LNCaP clone FGC (cell line): Measurements from ENCODE around the gene ACOT7.
A peak's percentile ranks its signal among the peaks of the same experiment; 100 is the strongest.
"Not testable (repeated sequence)": the region's sequence is repeated elsewhere in the genome, so short reads cannot be mapped to it uniquely, and the experiment has no call there.

Experiments used
- DNase-seq: peaks from one replicate; pipeline ENCODE4 v3.0.0-alpha.2; 2011; ENCODE audit warnings: low read depth
- H3K4me3 ChIP-seq: 2 replicates; pipeline ENCODE4 v1.5.1; 2011; ENCODE audit warnings: mild to moderate bottlenecking, low read depth, low read length, control low read depth
- CTCF ChIP-seq: IDR thresholded peaks from 2 replicates; pipeline ENCODE4 v1.5.1; 2012; ENCODE audit warnings: mild to moderate bottlenecking; ENCODE audit not compliant: control insufficient read depth, insufficient read depth; ENCODE audit errors: extremely low read depth

The ACOT7 gene

GRCh38 chr1:6435129-6435528, 41.6 kb upstream of the ACOT7 start:
- no peak overlapping the region for H3K4me3 ChIP-seq
- no peak for TF ChIP-seq CTCF
- DNase-seq: no peak

- no peak for TF ChIP-seq CTCF
- no peak for DNase-seq
These were observed 40.6 kb upstream of the ACOT7 start for GRCh38 chr1:6434186-6434585.

GRCh38 chr1:6431645-6432579, 38.3 kb upstream of the ACOT7 start:
- DNase-seq, H3K4me3 ChIP-seq: not testable (repeated sequence)

More at GRCh38 chr1:6434186-6434585, 40.6 kb upstream of the ACOT7 start:
- no peak overlapping the region for H3K4me3 ChIP-seq

GRCh38 chr1:6429660-6430411, 36.3 kb upstream of the ACOT7 start:
- DNase-seq, H3K4me3 ChIP-seq: not testable (repeated sequence)

- H3K4me3 ChIP-seq, DNase-seq: not testable (repeated sequence)
These were observed 34.9 kb upstream of the ACOT7 start for GRCh38 chr1:6428453-6428852.

GRCh38 chr1:6427441-6428390, 34.1 kb upstream of the ACOT7 start:
- DNase-seq: peak; percentile 55
- TF ChIP-seq CTCF: no peak
- no peak overlapping the region for H3K4me3 ChIP-seq

GRCh38 chr1:6426972-6427350, 33.4 kb upstream of the ACOT7 start:
- no peak for TF ChIP-seq CTCF
- H3K4me3 ChIP-seq: no peak overlapping the region
- DNase-seq: no peak
